HL-60 (cell line): ENCODE measurements around the gene PHLDB2.

ENCODE experiments used
- DNase-seq, 2 experiments: peaks; one replicate each; pipeline ENCODE4 v3.0.0-alpha.2; 2010 to 2020; ENCODE audit warnings: low read depth in 1 of 2, low spot score in 1 of 2
- H3K27ac ChIP-seq: fragments of 250-450 bp; sonication (Bioruptor Pico); replicated peaks from 2 replicates; pipeline ENCODE4 v1.5.1; 2020; ENCODE audit warnings: mild to moderate bottlenecking, moderate library complexity
- H3K27me3 ChIP-seq: fragments of 250-450 bp; sonication (Bioruptor Pico); 2 replicates; pipeline ENCODE4 v1.5.1; 2021; ENCODE audit warnings: mild to moderate bottlenecking, moderate library complexity; ENCODE audit not compliant: insufficient read depth, poor library complexity, severe bottlenecking
- H3K4me3 ChIP-seq: replicated peaks from 2 replicates; pipeline ENCODE4 v1.5.1; 2011; ENCODE audit warnings: mild to moderate bottlenecking, control low read depth, low read length; ENCODE audit not compliant: insufficient read depth
- GABPA ChIP-seq: IDR thresholded peaks from 2 replicates; pipeline ENCODE4 v1.6.1; 2012; ENCODE audit warnings: low read depth
- POLR2AphosphoS5 ChIP-seq: IDR thresholded peaks from 2 replicates; pipeline ENCODE4 v1.6.1; 2012; ENCODE audit warnings: low read depth
- REST ChIP-seq: IDR thresholded peaks from 2 replicates; pipeline ENCODE4 v1.6.1; 2012; ENCODE audit warnings: low read depth; ENCODE audit not compliant: insufficient replicate concordance
- SPI1 ChIP-seq: IDR thresholded peaks from 2 replicates; pipeline ENCODE4 v1.6.1; 2012; ENCODE audit warnings: low read depth, mild to moderate bottlenecking, borderline replicate concordance
- long read RNA-seq: library from polyadenylated mRNA; unstranded; transcript quantifications from one replicate; pipeline ENCODE4 v2.0.0, GENCODE V29; 2020
- TF ChIP-seq, protein P1 (sequence below): IDR thresholded peaks from one replicate; pipeline ENCODE4 v1.5.1; 2011; ENCODE audit warnings: low read length, control low read depth, inconsistent platforms; ENCODE audit not compliant: insufficient read depth

The PHLDB2 gene
- long read RNA-seq = 0 reads

DNA sequence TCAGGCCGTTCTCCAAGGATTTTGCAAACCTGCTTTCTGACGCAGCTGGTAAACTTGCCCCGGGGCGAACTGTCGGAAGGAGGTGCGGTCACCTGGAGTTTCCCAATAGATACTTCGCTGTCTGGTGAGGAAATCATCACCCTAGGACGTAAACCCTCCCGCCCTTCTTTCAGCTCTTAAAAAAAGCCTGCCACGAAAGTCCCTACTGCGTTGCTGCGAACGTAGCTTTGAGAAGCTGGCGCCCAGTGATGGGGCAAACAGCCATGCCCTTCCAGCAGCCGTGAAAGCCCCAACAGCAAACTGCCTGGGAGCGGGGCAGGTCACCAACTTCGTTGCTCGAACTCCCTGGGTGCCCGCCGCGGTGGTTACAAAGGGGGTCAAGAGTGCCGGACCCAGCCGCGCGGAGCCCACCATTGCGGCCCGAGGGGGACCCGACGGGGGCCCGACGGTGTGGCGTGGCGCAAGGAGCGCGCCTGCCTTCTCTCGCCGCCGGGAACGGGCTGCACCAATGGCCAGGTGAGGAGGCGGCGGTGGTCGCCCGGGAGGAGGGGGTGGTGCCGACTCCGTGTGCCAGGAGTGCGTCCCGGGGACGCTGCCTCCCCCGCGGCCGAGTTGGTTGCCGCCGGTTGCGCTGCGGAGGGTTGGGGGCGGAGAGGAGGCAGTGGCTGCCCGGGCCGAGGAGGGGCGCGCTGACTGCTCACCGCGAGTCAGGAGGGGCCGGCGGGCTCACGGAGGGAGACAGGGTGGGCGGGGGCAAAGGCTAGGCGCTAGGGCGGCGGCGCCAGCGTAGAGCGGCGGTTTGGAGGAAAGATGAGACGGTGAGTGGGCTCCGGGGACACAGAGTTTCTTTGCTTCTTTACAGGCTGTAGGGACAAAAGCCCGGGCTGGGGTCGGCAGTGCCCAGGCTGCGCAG is at the start of gene PHLDB2:
TSS of gene PHLDB2 (plus strand) at position 205 of the 913 bp plus-strand sequence. CDS start 24,813 bp downstream, outside the sequence.
- Histone ChIP-seq H3K27me3 (peaks cover 39% of the 10 kb centered on the region), H3K4me3 (peak within 1 kb of the TSS; percentile 28), H3K27ac (no peak within 1 kb of the TSS)
- no peak for DNase-seq
- TF ChIP-seq SPI1 = no peak
- TF ChIP-seq, protein P1, sequence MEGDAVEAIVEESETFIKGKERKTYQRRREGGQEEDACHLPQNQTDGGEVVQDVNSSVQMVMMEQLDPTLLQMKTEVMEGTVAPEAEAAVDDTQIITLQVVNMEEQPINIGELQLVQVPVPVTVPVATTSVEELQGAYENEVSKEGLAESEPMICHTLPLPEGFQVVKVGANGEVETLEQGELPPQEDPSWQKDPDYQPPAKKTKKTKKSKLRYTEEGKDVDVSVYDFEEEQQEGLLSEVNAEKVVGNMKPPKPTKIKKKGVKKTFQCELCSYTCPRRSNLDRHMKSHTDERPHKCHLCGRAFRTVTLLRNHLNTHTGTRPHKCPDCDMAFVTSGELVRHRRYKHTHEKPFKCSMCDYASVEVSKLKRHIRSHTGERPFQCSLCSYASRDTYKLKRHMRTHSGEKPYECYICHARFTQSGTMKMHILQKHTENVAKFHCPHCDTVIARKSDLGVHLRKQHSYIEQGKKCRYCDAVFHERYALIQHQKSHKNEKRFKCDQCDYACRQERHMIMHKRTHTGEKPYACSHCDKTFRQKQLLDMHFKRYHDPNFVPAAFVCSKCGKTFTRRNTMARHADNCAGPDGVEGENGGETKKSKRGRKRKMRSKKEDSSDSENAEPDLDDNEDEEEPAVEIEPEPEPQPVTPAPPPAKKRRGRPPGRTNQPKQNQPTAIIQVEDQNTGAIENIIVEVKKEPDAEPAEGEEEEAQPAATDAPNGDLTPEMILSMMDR = no peak
- no peak for TF ChIP-seq POLR2AphosphoS5
- no peak for TF ChIP-seq GABPA
- no peak for TF ChIP-seq REST

GRCh38 chr3:111810909-111811308 is 48.2 kb upstream of the PHLDB2 start:
- no peak for TF ChIP-seq SPI1
- TF ChIP-seq GABPA = no peak
- H3K4me3 ChIP-seq = no peak overlapping the region
- no peaks in the 10 kb centered on the region for H3K27me3 ChIP-seq
- H3K27ac ChIP-seq = no peak overlapping the region
- DNase-seq = no peak

DNA sequence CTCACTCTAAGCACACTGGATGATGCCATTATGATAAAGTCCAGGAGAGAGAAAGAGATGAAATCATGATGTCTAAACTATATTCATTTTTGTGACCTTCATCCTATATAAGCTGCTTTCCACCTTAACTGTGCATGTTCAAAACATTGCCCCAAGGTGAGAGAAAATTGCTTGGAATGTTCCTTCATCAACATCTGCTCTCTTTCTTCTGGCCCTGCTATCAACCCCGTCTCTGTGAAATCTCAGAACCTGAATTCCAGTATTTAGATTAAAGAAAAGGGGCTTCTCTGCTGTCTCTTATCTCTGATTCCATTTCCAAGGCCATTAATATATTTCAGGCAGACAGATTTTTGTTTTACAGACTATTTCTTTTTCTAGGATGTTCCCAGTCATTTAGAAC is 47.3 kb upstream of the PHLDB2 start:
- Histone ChIP-seq H3K27me3 (no peaks in the 10 kb centered on the region), H3K27ac (no peak overlapping the region), H3K4me3 (no peak overlapping the region)
- DNase-seq = no peak
- TF ChIP-seq, protein P1 = no peak

DNA sequence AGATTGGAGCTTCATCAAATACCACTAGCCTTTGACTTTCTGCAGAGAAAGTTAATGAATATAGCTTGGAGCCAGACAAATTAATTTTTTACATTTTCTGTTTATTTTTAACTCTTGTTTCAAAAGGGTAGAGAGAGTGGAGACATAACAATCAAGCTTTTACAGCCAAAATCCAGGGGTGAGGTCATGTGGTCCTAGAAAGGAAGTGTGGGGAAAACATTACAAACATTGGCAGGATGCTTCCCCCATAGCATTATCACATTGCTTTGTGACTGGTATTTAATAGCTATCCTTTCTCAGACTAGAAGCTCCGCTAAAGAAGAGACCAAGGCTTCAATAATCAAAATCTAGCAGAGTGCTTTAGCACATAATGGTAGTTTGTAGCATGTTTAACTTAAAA is 46.4 kb upstream of the PHLDB2 start:
- Histone ChIP-seq H3K27me3 (no peaks in the 10 kb centered on the region), H3K27ac (no peak overlapping the region), H3K4me3 (no peak overlapping the region)
- TF ChIP-seq POLR2AphosphoS5 (no peak), SPI1 (no peak), GABPA (no peak), REST (no peak)
- TF ChIP-seq, protein P1 = no peak
- DNase-seq = no peak
